OCI-LY1 (cell line): ENCODE results near the gene SLC35F3.

Experiments
- H2AFZ ChIP-seq: fragments of 200-600 bp; sonication (generic), shearing (Covaris generic); 2 replicates; pipeline ENCODE4 v1.6.0; 2014; ENCODE audit warnings: antibody characterized with exemption, mild to moderate bottlenecking, low read length
- H3F3A ChIP-seq: fragments of 200-600 bp; sonication (generic), shearing (Covaris generic); 2 replicates; pipeline ENCODE4 v1.6.0; 2014; ENCODE audit warnings: mild to moderate bottlenecking, antibody characterized with exemption, low read length, moderate library complexity; ENCODE audit not compliant: insufficient read depth
- H3K27ac ChIP-seq: fragments of 200-600 bp; sonication (generic); 2 replicates; pipeline ENCODE4 v1.5.1; 2014; ENCODE audit warnings: low read length, mixed run types, mild to moderate bottlenecking, low read depth; ENCODE audit not compliant: poor library complexity, severe bottlenecking
- H3K27me3 ChIP-seq: fragments of 200-600 bp; sonication (generic); 2 replicates; pipeline ENCODE4 v1.6.0; 2014; ENCODE audit warnings: antibody characterized with exemption, mild to moderate bottlenecking, low read length, moderate library complexity; ENCODE audit not compliant: insufficient read depth
- H3K36me3 ChIP-seq: fragments of 200-600 bp; sonication (generic); 2 replicates; pipeline ENCODE4 v1.6.1; 2014; ENCODE audit warnings: mild to moderate bottlenecking, antibody characterized with exemption, low read length, moderate library complexity, mixed read lengths; ENCODE audit not compliant: insufficient read depth
- H3K4me1 ChIP-seq: fragments of 200-600 bp; sonication (generic); 2 replicates; pipeline ENCODE4 v1.5.1; 2014; ENCODE audit warnings: mild to moderate bottlenecking, low read length, moderate library complexity; ENCODE audit not compliant: insufficient read depth, severe bottlenecking
- H3K4me2 ChIP-seq: fragments of 200-600 bp; sonication (generic), shearing (Covaris generic); 2 replicates; pipeline ENCODE4 v1.6.1; 2014; ENCODE audit warnings: low read length
- H3K4me3 ChIP-seq: fragments of 200-600 bp; sonication (generic); 2 replicates; pipeline ENCODE4 v1.5.1; 2014; ENCODE audit warnings: low read length, low read depth, mild to moderate bottlenecking, mixed read lengths; ENCODE audit not compliant: poor library complexity, severe bottlenecking
- H3K79me2 ChIP-seq: fragments of 200-600 bp; shearing (Covaris generic); 2 replicates; pipeline ENCODE4 v1.6.1; 2016; ENCODE audit warnings: mixed run types, low read length, mixed read lengths; ENCODE audit not compliant: insufficient read depth
- H3K9ac ChIP-seq: fragments of 200-600 bp; sonication (generic), shearing (Covaris generic); 2 replicates; pipeline ENCODE4 v1.6.1; 2014; ENCODE audit warnings: mild to moderate bottlenecking, low read length, mixed read lengths
- H3K9me2 ChIP-seq: fragments of 200-600 bp; sonication (generic), shearing (Covaris generic); 2 replicates; pipeline ENCODE4 v1.6.1; 2014; ENCODE audit warnings: low read depth, mild to moderate bottlenecking, low read length, mixed read lengths
- H3K9me3 ChIP-seq: fragments of 200-600 bp; shearing (Covaris generic); 2 replicates; pipeline ENCODE4 v1.6.1; 2014; ENCODE audit warnings: low read length, mixed read lengths
- H4K20me1 ChIP-seq: fragments of 200-600 bp; sonication (generic), shearing (Covaris generic); 2 replicates; pipeline ENCODE4 v1.6.0; 2016; ENCODE audit warnings: mild to moderate bottlenecking, low read length; ENCODE audit not compliant: insufficient read depth
- EZH2 ChIP-seq: fragments of 200-600 bp; sonication (generic), shearing (Covaris generic); IDR thresholded peaks from 2 replicates; pipeline ENCODE4 v1.8.0; 2017; ENCODE audit warnings: borderline replicate concordance, mixed run types, mild to moderate bottlenecking, antibody characterized with exemption, low read length, moderate library complexity, mixed read lengths
- TF ChIP-seq, protein P1 (sequence below): fragments of 200-600 bp; sonication (generic), shearing (Covaris generic); IDR thresholded peaks from 2 replicates; pipeline ENCODE4 v1.5.1; 2017; ENCODE audit warnings: mild to moderate bottlenecking, antibody characterized with exemption, low read length, moderate library complexity, mixed read lengths

The SLC35F3 gene

DNA sequence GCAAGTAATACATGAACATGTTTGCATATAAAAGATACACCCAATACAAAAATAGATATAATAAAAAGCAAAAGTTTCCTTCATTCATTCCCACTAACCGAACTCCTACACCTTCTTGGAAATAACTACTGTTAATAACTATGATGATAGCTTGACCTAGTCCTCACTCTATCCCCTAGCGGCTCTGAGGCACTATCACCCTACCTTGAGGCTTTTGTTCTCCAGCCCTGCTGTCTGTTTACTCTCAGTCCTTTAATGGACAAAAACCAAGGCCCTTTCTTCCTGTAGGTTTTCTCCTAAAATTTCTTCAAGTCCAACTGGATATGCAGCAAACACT lies 186.6 kb downstream of the SLC35F3 start:
- Histone ChIP-seq H3K79me2 (no peaks in the 10 kb centered on the region), H3K9ac (no peak overlapping the region), H3K9me3 (no peaks in the 10 kb centered on the region), H4K20me1 (no peaks in the 10 kb centered on the region), H3K27me3 (no peaks in the 10 kb centered on the region), H3K36me3 (no peaks in the 10 kb centered on the region), H3K4me2 (no peak overlapping the region), H3K4me3 (no peak overlapping the region), H3K27ac (no peak overlapping the region), H2AFZ (no peak overlapping the region), H3F3A (no peaks in the 10 kb centered on the region), H3K9me2 (no peaks in the 10 kb centered on the region), H3K4me1 (no peaks in the 10 kb centered on the region)
- no peak for TF ChIP-seq EZH2
- TF ChIP-seq, protein P1, sequence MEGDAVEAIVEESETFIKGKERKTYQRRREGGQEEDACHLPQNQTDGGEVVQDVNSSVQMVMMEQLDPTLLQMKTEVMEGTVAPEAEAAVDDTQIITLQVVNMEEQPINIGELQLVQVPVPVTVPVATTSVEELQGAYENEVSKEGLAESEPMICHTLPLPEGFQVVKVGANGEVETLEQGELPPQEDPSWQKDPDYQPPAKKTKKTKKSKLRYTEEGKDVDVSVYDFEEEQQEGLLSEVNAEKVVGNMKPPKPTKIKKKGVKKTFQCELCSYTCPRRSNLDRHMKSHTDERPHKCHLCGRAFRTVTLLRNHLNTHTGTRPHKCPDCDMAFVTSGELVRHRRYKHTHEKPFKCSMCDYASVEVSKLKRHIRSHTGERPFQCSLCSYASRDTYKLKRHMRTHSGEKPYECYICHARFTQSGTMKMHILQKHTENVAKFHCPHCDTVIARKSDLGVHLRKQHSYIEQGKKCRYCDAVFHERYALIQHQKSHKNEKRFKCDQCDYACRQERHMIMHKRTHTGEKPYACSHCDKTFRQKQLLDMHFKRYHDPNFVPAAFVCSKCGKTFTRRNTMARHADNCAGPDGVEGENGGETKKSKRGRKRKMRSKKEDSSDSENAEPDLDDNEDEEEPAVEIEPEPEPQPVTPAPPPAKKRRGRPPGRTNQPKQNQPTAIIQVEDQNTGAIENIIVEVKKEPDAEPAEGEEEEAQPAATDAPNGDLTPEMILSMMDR, result no peak

DNA sequence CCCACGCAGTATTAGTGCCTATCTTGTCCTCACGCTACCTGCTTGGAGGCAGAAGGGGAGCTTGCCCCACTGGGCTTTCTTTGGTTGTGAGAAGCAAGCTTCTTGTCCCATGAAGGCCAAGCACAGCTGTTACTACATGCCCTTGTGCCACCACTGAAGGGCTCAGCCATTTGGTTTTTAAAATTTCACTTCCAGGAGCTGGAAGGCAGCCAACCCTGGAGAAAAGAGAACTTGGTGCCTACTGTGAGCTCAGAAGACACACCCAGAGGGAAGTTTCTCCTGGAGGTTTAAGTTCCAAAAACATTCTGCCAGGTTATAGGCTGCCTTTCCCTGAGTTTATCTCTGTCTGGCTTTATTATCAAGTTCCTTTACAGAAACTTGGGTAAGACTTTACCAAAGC lies 187.4 kb downstream of the SLC35F3 start:
- no peaks in the 10 kb centered on the region for H3K79me2 ChIP-seq
- no peaks in the 10 kb centered on the region for H3K9me3 ChIP-seq
- H3K27ac ChIP-seq, result no peak overlapping the region
- H4K20me1 ChIP-seq, result no peaks in the 10 kb centered on the region
- H3K9me2 ChIP-seq, result no peaks in the 10 kb centered on the region
- H3K4me3 ChIP-seq, result no peak overlapping the region
- no peaks in the 10 kb centered on the region for H3K27me3 ChIP-seq
- TF ChIP-seq EZH2, result no peak
- TF ChIP-seq, protein P1, result no peak
- no peaks in the 10 kb centered on the region for H3F3A ChIP-seq
- H3K4me1 ChIP-seq, result no peaks in the 10 kb centered on the region
- no peak overlapping the region for H3K9ac ChIP-seq
- H3K4me2 ChIP-seq, result no peak overlapping the region
- H3K36me3 ChIP-seq, result no peaks in the 10 kb centered on the region
- H2AFZ ChIP-seq, result no peak overlapping the region

DNA sequence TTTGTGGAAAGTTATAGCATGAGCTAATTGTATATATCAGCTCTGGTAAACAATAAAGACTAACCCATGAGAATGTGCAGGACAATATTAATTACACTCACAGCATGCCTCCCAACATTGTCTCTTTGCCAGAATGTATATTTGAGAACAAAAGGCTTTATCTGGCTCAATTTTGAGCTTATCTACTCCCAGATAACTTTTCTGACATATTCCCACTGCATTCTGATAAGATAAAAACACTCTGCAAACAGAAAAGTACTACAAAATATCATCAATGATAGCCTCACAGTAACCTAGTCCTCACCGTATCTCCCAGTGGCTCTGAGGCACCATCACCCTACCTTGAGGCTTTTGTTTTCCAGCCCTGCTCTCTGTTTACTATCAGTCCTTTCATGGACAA lies 188.6 kb downstream of the SLC35F3 start:
- no peak for TF ChIP-seq EZH2
- TF ChIP-seq, protein P1, result no peak
- H3K4me1 ChIP-seq, result no peaks in the 10 kb centered on the region
- H3K9me2 ChIP-seq, result no peaks in the 10 kb centered on the region
- H3K27me3 ChIP-seq, result no peaks in the 10 kb centered on the region
- H3K27ac ChIP-seq, result no peak overlapping the region
- H3F3A ChIP-seq, result no peaks in the 10 kb centered on the region
- H3K9ac ChIP-seq, result no peak overlapping the region
- H3K4me3 ChIP-seq, result no peak overlapping the region
- no peaks in the 10 kb centered on the region for H3K9me3 ChIP-seq
- no peaks in the 10 kb centered on the region for H3K36me3 ChIP-seq
- no peak overlapping the region for H3K4me2 ChIP-seq
- no peak overlapping the region for H2AFZ ChIP-seq
- no peaks in the 10 kb centered on the region for H4K20me1 ChIP-seq
- H3K79me2 ChIP-seq, result no peaks in the 10 kb centered on the region
